GM12878 (cell line): ENCODE data around the gene SNURF. TPM values are rescaled to one million over a fixed set of nuclear protein-coding genes. Genes with fewer than 3 reads are reported as not detected.
A peak's percentile ranks its signal among the peaks of the same experiment; 100 is the strongest.

Experiments
- BMI1 ChIP-seq: fragments of 450-650 bp; IDR thresholded peaks from 2 replicates; pipeline ENCODE4 v1.6.1; 2016; ENCODE audit warnings: mild to moderate bottlenecking, moderate library complexity, borderline replicate concordance
- CREM ChIP-seq: IDR thresholded peaks from 2 replicates; pipeline ENCODE4 v1.6.1; 2014; ENCODE audit warnings: antibody characterized with exemption, low read depth
- HDAC2 ChIP-seq: fragments of 200-600 bp; sonication (generic); IDR thresholded peaks from 2 replicates; pipeline ENCODE4 v1.6.1; 2017
- IRF4 ChIP-seq: IDR thresholded peaks from 2 replicates; pipeline ENCODE4 v1.6.1; 2011; ENCODE audit warnings: low read depth, low read length
- NBN ChIP-seq: fragments of 450-650 bp; IDR thresholded peaks from 2 replicates; pipeline ENCODE4 v1.6.1; 2016
- POLR2A ChIP-seq: IDR thresholded peaks from 2 replicates; pipeline ENCODE4 v1.6.1; 2011; ENCODE audit warnings: low read depth, mild to moderate bottlenecking, low read length
- POLR2AphosphoS2 ChIP-seq: IDR thresholded peaks from 2 replicates; pipeline ENCODE4 v1.6.1; 2011; ENCODE audit warnings: low read depth, mild to moderate bottlenecking, low read length, improper control_type of control experiment, moderate library complexity
- SMAD5 ChIP-seq: IDR thresholded peaks from 2 replicates; pipeline ENCODE4 v1.6.1; 2016; ENCODE audit warnings: antibody characterized with exemption, low read depth
- ZNF207 ChIP-seq: fragments of 450-650 bp; IDR thresholded peaks from 2 replicates; pipeline ENCODE4 v1.6.1; 2014; ENCODE audit warnings: antibody characterized with exemption, mild to moderate bottlenecking, borderline replicate concordance
- ZNF217 ChIP-seq: fragments of 450-650 bp; IDR thresholded peaks from 2 replicates; pipeline ENCODE4 v1.6.1; 2017; ENCODE audit warnings: antibody characterized with exemption, mild to moderate bottlenecking
- polyA plus RNA-seq, 11 experiments: library from polyadenylated mRNA; depleted of rRNA in 4 of 11; unstranded in 6 of 11; stranded (reverse) in 5 of 11; fragments of >200 nt; fragmentation: Nextera tagmentation in 4 of 11; fragmentation: Illumina TruSeq in 1 of 11; extraction: Ambion mirVana in 4 of 11; extraction: Trizol in 1 of 11; gene quantifications; 1 replicate in 1 of 11; 2 replicates in 10 of 11; pipeline versions ENCODE4 v1.2.1 to v1.2.3, GENCODE V29; 2011 to 2016; ENCODE audit warnings: inconsistent platforms in 2 of 11, missing spikeins in 2 of 11, low read depth in 1 of 11
- total RNA-seq, 4 experiments: library from RNA; depleted of rRNA in 3 of 4; stranded (reverse); fragments of >200 nt in 3 of 4; fragmentation: Illumina TruSeq in 1 of 4; extraction: Trizol in 1 of 4; gene quantifications; 2 replicates each; pipeline versions ENCODE4 v1.2.1 to v1.2.3, GENCODE V29; 2013 to 2021
- TF ChIP-seq, protein P1 (sequence below): fragments of 450-650 bp; IDR thresholded peaks from 2 replicates; pipeline ENCODE4 v1.6.1; 2017; ENCODE audit warnings: borderline replicate concordance
- TF ChIP-seq, protein P2 (sequence below): fragments of 450-650 bp; IDR thresholded peaks from 2 replicates; pipeline ENCODE4 v1.6.1; 2017; ENCODE audit warnings: mild to moderate bottlenecking, moderate library complexity
- TF ChIP-seq, protein P3 (sequence below): IDR thresholded peaks from 2 replicates; pipeline ENCODE4 v1.6.1; 2011; ENCODE audit warnings: borderline replicate concordance, low read depth, mild to moderate bottlenecking, moderate library complexity, low read length; ENCODE audit not compliant: insufficient read depth, poor library complexity, severe bottlenecking

SNURF gene
- total and polyA plus RNA-seq, 10 of the 15 experiments (the other 5 are each of a cell fraction or from before 2014, with no cell fraction given) = 2.6 to 25.4 (median 8.9) TPM

DNA sequence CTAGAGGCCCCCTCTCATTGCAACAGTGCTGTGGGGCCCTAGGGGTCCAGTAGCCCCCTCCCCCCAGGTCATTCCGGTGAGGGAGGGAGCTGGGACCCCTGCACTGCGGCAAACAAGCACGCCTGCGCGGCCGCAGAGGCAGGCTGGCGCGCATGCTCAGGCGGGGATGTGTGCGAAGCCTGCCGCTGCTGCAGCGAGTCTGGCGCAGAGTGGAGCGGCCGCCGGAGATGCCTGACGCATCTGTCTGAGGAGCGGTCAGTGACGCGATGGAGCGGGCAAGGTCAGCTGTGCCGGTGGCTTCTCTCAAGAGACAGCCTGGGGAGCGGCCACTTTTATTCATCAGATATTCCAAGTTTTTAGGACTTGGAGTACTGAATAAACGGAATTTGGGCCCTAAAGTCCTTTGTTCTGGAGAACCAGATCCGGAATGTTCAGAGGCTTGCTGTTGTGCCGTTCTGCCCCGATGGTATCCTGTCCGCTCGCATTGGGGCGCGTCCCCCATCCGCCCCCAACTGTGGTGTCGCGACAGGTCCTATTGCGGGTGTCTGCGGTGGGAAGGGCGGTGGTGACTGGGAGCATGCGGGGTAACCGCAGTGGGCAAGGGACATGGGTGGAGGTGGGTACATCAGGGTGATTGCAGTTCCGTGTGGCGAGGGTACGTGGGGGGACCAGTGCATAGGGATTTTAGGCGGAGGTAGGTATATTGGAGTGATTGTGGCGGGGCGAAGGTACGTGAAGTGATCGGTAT lies at the start of gene SNURF, which contains the start of gene SNRPN (continued):
- TF ChIP-seq CREM (peak; percentile 29; the same call in 1 of the 2 replicates), ZNF217 (no peak), POLR2AphosphoS2 (peak; percentile 61; the same call in 1 of the 2 replicates), ZNF207 (no peak), HDAC2 (no peak), NBN (0 out of 2 replicates have a peak, but pooled peaks have one; percentile 23), POLR2A (peak; percentile 96), IRF4 (no peak), BMI1 (no peak), SMAD5 (no peak)
- TF ChIP-seq, protein P1, sequence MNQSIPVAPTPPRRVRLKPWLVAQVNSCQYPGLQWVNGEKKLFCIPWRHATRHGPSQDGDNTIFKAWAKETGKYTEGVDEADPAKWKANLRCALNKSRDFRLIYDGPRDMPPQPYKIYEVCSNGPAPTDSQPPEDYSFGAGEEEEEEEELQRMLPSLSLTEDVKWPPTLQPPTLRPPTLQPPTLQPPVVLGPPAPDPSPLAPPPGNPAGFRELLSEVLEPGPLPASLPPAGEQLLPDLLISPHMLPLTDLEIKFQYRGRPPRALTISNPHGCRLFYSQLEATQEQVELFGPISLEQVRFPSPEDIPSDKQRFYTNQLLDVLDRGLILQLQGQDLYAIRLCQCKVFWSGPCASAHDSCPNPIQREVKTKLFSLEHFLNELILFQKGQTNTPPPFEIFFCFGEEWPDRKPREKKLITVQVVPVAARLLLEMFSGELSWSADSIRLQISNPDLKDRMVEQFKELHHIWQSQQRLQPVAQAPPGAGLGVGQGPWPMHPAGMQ = no peak
- TF ChIP-seq, protein P2, sequence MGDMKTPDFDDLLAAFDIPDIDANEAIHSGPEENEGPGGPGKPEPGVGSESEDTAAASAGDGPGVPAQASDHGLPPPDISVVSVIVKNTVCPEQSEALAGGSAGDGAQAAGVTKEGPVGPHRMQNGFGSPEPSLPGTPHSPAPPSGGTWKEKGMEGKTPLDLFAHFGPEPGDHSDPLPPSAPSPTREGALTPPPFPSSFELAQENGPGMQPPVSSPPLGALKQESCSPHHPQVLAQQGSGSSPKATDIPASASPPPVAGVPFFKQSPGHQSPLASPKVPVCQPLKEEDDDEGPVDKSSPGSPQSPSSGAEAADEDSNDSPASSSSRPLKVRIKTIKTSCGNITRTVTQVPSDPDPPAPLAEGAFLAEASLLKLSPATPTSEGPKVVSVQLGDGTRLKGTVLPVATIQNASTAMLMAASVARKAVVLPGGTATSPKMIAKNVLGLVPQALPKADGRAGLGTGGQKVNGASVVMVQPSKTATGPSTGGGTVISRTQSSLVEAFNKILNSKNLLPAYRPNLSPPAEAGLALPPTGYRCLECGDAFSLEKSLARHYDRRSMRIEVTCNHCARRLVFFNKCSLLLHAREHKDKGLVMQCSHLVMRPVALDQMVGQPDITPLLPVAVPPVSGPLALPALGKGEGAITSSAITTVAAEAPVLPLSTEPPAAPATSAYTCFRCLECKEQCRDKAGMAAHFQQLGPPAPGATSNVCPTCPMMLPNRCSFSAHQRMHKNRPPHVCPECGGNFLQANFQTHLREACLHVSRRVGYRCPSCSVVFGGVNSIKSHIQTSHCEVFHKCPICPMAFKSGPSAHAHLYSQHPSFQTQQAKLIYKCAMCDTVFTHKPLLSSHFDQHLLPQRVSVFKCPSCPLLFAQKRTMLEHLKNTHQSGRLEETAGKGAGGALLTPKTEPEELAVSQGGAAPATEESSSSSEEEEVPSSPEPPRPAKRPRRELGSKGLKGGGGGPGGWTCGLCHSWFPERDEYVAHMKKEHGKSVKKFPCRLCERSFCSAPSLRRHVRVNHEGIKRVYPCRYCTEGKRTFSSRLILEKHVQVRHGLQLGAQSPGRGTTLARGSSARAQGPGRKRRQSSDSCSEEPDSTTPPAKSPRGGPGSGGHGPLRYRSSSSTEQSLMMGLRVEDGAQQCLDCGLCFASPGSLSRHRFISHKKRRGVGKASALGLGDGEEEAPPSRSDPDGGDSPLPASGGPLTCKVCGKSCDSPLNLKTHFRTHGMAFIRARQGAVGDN = 0 out of 2 replicates have a peak, but pooled peaks have one; percentile 46
- TF ChIP-seq, protein P3, sequence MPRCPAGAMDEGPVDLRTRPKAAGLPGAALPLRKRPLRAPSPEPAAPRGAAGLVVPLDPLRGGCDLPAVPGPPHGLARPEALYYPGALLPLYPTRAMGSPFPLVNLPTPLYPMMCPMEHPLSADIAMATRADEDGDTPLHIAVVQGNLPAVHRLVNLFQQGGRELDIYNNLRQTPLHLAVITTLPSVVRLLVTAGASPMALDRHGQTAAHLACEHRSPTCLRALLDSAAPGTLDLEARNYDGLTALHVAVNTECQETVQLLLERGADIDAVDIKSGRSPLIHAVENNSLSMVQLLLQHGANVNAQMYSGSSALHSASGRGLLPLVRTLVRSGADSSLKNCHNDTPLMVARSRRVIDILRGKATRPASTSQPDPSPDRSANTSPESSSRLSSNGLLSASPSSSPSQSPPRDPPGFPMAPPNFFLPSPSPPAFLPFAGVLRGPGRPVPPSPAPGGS = no peak
